OCI-LY1 (cell line): Measurements from ENCODE around the gene ITPK1.
"Not testable (repeated sequence)": the region's sequence is repeated elsewhere in the genome, so short reads cannot be mapped to it uniquely, and the experiment has no call there.

ENCODE experiments used
- H2AFZ ChIP-seq: fragments of 200-600 bp; sonication (generic), shearing (Covaris generic); 2 replicates; pipeline ENCODE4 v1.6.0; 2014; ENCODE audit warnings: antibody characterized with exemption, mild to moderate bottlenecking, low read length
- H3F3A ChIP-seq: fragments of 200-600 bp; sonication (generic), shearing (Covaris generic); 2 replicates; pipeline ENCODE4 v1.6.0; 2014; ENCODE audit warnings: mild to moderate bottlenecking, antibody characterized with exemption, low read length, moderate library complexity; ENCODE audit not compliant: insufficient read depth
- H3K27ac ChIP-seq: fragments of 200-600 bp; sonication (generic); 2 replicates; pipeline ENCODE4 v1.5.1; 2014; ENCODE audit warnings: low read length, mixed run types, mild to moderate bottlenecking, low read depth; ENCODE audit not compliant: poor library complexity, severe bottlenecking
- H3K27me3 ChIP-seq: fragments of 200-600 bp; sonication (generic); 2 replicates; pipeline ENCODE4 v1.6.0; 2014; ENCODE audit warnings: antibody characterized with exemption, mild to moderate bottlenecking, low read length, moderate library complexity; ENCODE audit not compliant: insufficient read depth
- H3K36me3 ChIP-seq: fragments of 200-600 bp; sonication (generic); 2 replicates; pipeline ENCODE4 v1.6.1; 2014; ENCODE audit warnings: mild to moderate bottlenecking, antibody characterized with exemption, low read length, moderate library complexity, mixed read lengths; ENCODE audit not compliant: insufficient read depth
- H3K4me1 ChIP-seq: fragments of 200-600 bp; sonication (generic); 2 replicates; pipeline ENCODE4 v1.5.1; 2014; ENCODE audit warnings: mild to moderate bottlenecking, low read length, moderate library complexity; ENCODE audit not compliant: insufficient read depth, severe bottlenecking
- H3K4me2 ChIP-seq: fragments of 200-600 bp; sonication (generic), shearing (Covaris generic); 2 replicates; pipeline ENCODE4 v1.6.1; 2014; ENCODE audit warnings: low read length
- H3K4me3 ChIP-seq: fragments of 200-600 bp; sonication (generic); 2 replicates; pipeline ENCODE4 v1.5.1; 2014; ENCODE audit warnings: low read length, low read depth, mild to moderate bottlenecking, mixed read lengths; ENCODE audit not compliant: poor library complexity, severe bottlenecking
- H3K79me2 ChIP-seq: fragments of 200-600 bp; shearing (Covaris generic); 2 replicates; pipeline ENCODE4 v1.6.1; 2016; ENCODE audit warnings: mixed run types, low read length, mixed read lengths; ENCODE audit not compliant: insufficient read depth
- H3K9ac ChIP-seq: fragments of 200-600 bp; sonication (generic), shearing (Covaris generic); 2 replicates; pipeline ENCODE4 v1.6.1; 2014; ENCODE audit warnings: mild to moderate bottlenecking, low read length, mixed read lengths
- H3K9me2 ChIP-seq: fragments of 200-600 bp; sonication (generic), shearing (Covaris generic); 2 replicates; pipeline ENCODE4 v1.6.1; 2014; ENCODE audit warnings: low read depth, mild to moderate bottlenecking, low read length, mixed read lengths
- H3K9me3 ChIP-seq: fragments of 200-600 bp; shearing (Covaris generic); 2 replicates; pipeline ENCODE4 v1.6.1; 2014; ENCODE audit warnings: low read length, mixed read lengths
- H4K20me1 ChIP-seq: fragments of 200-600 bp; sonication (generic), shearing (Covaris generic); 2 replicates; pipeline ENCODE4 v1.6.0; 2016; ENCODE audit warnings: mild to moderate bottlenecking, low read length; ENCODE audit not compliant: insufficient read depth
- EZH2 ChIP-seq: fragments of 200-600 bp; sonication (generic), shearing (Covaris generic); IDR thresholded peaks from 2 replicates; pipeline ENCODE4 v1.8.0; 2017; ENCODE audit warnings: borderline replicate concordance, mixed run types, mild to moderate bottlenecking, antibody characterized with exemption, low read length, moderate library complexity, mixed read lengths
- TF ChIP-seq, protein P1 (sequence below): fragments of 200-600 bp; sonication (generic), shearing (Covaris generic); IDR thresholded peaks from 2 replicates; pipeline ENCODE4 v1.5.1; 2017; ENCODE audit warnings: mild to moderate bottlenecking, antibody characterized with exemption, low read length, moderate library complexity, mixed read lengths

The ITPK1 gene

DNA sequence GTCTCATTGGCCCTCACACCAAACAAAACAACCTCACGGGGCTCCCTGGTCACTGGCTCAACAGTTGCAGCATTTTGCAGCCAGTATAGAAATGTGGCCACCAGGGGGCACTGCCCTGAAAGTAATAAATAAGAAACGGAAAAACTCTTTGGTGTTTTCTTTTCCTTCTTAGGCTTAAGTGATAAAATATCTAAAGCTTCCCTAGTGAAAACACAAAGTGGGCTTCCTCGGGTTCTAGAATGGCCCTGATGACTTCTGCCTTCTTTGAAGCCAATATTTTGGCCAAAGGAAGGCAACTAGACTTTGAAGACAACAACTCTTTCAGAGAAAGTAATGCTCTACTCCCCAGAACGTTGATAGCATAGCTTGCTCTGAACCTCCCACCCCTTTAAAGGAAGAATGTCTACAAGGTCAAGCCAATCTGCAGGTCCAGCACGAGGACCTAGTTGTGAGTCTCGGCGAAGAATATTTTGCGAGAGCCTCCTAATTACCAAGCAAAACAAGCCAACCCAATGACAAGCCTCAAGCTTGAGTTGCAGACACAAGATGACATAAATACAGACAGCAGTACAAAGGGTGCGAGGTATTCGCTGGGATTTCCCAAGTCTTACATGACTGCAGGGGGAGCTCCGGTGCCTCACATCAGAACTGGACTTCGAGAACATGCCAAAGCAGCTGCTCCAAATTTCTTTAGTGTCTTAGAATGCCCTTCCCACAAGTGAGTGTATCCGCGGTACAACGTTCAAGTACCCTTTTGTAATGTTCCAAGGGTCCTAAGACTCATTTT is 2.6 kb downstream of the ITPK1 start:
- no peaks in the 10 kb centered on the region for H3K36me3 ChIP-seq
- no peaks in the 10 kb centered on the region for H3F3A ChIP-seq
- TF ChIP-seq, protein P1, sequence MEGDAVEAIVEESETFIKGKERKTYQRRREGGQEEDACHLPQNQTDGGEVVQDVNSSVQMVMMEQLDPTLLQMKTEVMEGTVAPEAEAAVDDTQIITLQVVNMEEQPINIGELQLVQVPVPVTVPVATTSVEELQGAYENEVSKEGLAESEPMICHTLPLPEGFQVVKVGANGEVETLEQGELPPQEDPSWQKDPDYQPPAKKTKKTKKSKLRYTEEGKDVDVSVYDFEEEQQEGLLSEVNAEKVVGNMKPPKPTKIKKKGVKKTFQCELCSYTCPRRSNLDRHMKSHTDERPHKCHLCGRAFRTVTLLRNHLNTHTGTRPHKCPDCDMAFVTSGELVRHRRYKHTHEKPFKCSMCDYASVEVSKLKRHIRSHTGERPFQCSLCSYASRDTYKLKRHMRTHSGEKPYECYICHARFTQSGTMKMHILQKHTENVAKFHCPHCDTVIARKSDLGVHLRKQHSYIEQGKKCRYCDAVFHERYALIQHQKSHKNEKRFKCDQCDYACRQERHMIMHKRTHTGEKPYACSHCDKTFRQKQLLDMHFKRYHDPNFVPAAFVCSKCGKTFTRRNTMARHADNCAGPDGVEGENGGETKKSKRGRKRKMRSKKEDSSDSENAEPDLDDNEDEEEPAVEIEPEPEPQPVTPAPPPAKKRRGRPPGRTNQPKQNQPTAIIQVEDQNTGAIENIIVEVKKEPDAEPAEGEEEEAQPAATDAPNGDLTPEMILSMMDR = peak; percentile 75
- no peak for TF ChIP-seq EZH2
- H3K79me2 ChIP-seq = no peaks in the 10 kb centered on the region
- no peak overlapping the region; the same call in 1 of the 2 replicates for H3K9ac ChIP-seq
- peak overlapping the region; percentile 99 for H3K4me2 ChIP-seq
- no peaks in the 10 kb centered on the region for H3K9me2 ChIP-seq
- H3K27me3 ChIP-seq = no peaks in the 10 kb centered on the region
- H4K20me1 ChIP-seq = no peaks in the 10 kb centered on the region
- H3K4me1 ChIP-seq = peaks cover 29% of the 10 kb centered on the region
- H2AFZ ChIP-seq = no peak overlapping the region
- no peak overlapping the region for H3K27ac ChIP-seq
- no peaks in the 10 kb centered on the region for H3K9me3 ChIP-seq
- peak overlapping the region; percentile 93 for H3K4me3 ChIP-seq

DNA sequence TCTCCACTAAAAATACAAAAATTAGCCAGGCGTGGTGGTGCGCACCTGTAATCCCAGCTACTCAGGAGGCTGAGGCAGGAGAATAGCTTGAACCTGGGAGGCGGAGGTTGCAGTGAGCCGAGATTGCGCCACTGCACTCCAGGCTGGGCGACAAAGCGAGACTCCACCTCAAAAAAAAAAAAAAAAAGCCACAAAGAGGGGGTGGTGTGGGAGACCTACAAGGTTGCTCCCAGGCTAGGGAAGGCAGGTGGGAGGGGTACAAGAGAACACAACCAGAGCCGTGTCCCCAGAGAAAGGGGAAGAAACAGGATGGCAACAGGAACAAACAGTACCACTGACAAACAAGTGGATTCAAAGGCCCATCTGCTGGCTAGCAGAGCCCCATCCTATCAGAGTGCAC is 4.2 kb downstream of the ITPK1 start:
- H3K79me2 ChIP-seq, H3K4me3 ChIP-seq, H3K27me3 ChIP-seq, H3K9ac ChIP-seq, H2AFZ ChIP-seq, H3K4me2 ChIP-seq, H3K36me3 ChIP-seq, H3K9me2 ChIP-seq, H3K27ac ChIP-seq, H3K9me3 ChIP-seq, H4K20me1 ChIP-seq, H3F3A ChIP-seq: not testable (repeated sequence)
- peaks cover 28% of the 10 kb centered on the region for H3K4me1 ChIP-seq

DNA sequence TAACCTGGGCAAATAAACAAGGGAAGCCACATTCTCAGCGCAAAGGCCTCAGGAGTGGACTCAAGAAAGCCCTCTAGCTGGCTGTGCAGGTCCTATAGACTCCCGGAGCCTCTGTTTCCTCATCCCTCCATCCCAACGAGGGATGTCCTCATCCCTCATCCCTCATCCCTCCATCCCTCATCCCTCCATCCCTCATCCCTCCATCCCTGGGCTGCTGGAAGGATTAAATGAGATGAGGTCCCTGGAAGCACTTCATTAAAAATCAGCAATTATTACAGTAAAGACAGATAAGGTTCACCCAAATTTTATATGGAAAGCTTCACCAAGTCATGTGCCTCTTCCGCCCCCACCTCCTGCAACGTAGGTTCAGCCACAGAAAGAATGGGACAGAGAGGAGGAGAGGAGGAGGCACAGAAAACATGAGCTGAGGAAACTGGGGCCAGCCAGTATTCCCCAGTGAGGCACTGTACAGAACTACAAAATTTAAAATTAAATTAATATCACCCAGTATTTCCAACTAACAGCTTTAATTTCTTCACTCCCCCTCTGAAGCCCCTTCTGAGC is 4.8 kb downstream of the ITPK1 start:
- peaks cover 24% of the 10 kb centered on the region for H3K4me1 ChIP-seq
- no peaks in the 10 kb centered on the region for H3K9me2 ChIP-seq
- no peaks in the 10 kb centered on the region for H3K79me2 ChIP-seq
- no peaks in the 10 kb centered on the region for H3K27me3 ChIP-seq
- TF ChIP-seq, protein P1 = no peak
- no peak for TF ChIP-seq EZH2
- H3F3A ChIP-seq = no peaks in the 10 kb centered on the region
- no peaks in the 10 kb centered on the region for H3K9me3 ChIP-seq
- H3K36me3 ChIP-seq = no peaks in the 10 kb centered on the region
- H3K27ac ChIP-seq = no peak overlapping the region
- no peaks in the 10 kb centered on the region for H4K20me1 ChIP-seq
- H3K4me3 ChIP-seq = no peak overlapping the region
- H2AFZ ChIP-seq = no peak overlapping the region
- no peak overlapping the region for H3K4me2 ChIP-seq
- H3K9ac ChIP-seq = no peak overlapping the region
